ENCODE results near the gene M6PR.
A peak's percentile ranks its signal among the peaks of the same experiment; 100 is the strongest.

The M6PR gene

GRCh38 chr12:8899830-8900229 lies 49.6 kb downstream of the M6PR start:
- Histone ChIP-seq H3K4me1 (ENCODE audit: insufficient read depth, low read length, poor library complexity, severe bottlenecking) (peaks cover 4% of the 10 kb centered on the region), H3K4me2 (ENCODE audit: low read depth, low read length, poor library complexity, severe bottlenecking) (no peak overlapping the region), H4K20me1 (ENCODE audit: insufficient read depth, low read length, poor library complexity, severe bottlenecking) (no peaks in the 10 kb centered on the region), H3K9ac (ENCODE audit: low read depth, low read length, poor library complexity, severe bottlenecking) (no peak overlapping the region), H3K27me3 (ENCODE audit: insufficient read depth, low read length, poor library complexity, severe bottlenecking) (no peaks in the 10 kb centered on the region), H3K9me3 (ENCODE audit: insufficient read depth, low read depth, low read length) (no peaks in the 10 kb centered on the region), H3K79me2 (ENCODE audit: insufficient read depth, low read length) (no peaks in the 10 kb centered on the region), H3K9me2 (replicated peaks; ENCODE audit: low read depth, low read length) (no peaks in the 10 kb centered on the region), H3K36me3 (ENCODE audit: insufficient read depth, low read length) (no peaks in the 10 kb centered on the region), H3K4me3 (ENCODE audit: low read length, poor library complexity, severe bottlenecking) (no peak overlapping the region), H3F3A (ENCODE audit: low read depth) (no peaks in the 10 kb centered on the region), H2AFZ (ENCODE audit: low read length) (no peak overlapping the region)
- TF ChIP-seq EZH2phosphoT487 (IDR thresholded peaks at IDR 0.05; ENCODE audit: borderline replicate concordance), result no peak
- TF ChIP-seq CTCF (conservative IDR thresholded peaks at IDR 0.05; ENCODE audit: low read length), result no peak

- no peaks in the 10 kb centered on the region for H3F3A ChIP-seq (ENCODE audit: low read depth)
- no peak overlapping the region for H3K9ac ChIP-seq (ENCODE audit: low read depth, low read length, poor library complexity, severe bottlenecking)
- no peak overlapping the region for H2AFZ ChIP-seq (ENCODE audit: low read length)
- no peaks in the 10 kb centered on the region for H3K36me3 ChIP-seq (ENCODE audit: insufficient read depth, low read length)
- TF ChIP-seq CTCF (conservative IDR thresholded peaks at IDR 0.05; ENCODE audit: low read length) (no peak), EZH2phosphoT487 (IDR thresholded peaks at IDR 0.05; ENCODE audit: borderline replicate concordance) (no peak)
- H3K4me3 ChIP-seq (ENCODE audit: low read length, poor library complexity, severe bottlenecking), result no peak overlapping the region
- H3K9me3 ChIP-seq (ENCODE audit: insufficient read depth, low read depth, low read length), result no peaks in the 10 kb centered on the region
- H3K79me2 ChIP-seq (ENCODE audit: insufficient read depth, low read length), result no peaks in the 10 kb centered on the region
- peaks cover 9% of the 10 kb centered on the region for H3K4me1 ChIP-seq (ENCODE audit: insufficient read depth, low read length, poor library complexity, severe bottlenecking)
- H3K27me3 ChIP-seq (ENCODE audit: insufficient read depth, low read length, poor library complexity, severe bottlenecking), result no peaks in the 10 kb centered on the region
- no peaks in the 10 kb centered on the region for H3K9me2 ChIP-seq (replicated peaks; ENCODE audit: low read depth, low read length)
- no peak overlapping the region for H3K4me2 ChIP-seq (ENCODE audit: low read depth, low read length, poor library complexity, severe bottlenecking)
- no peaks in the 10 kb centered on the region for H4K20me1 ChIP-seq (ENCODE audit: insufficient read depth, low read length, poor library complexity, severe bottlenecking)
These were observed 52.4 kb downstream of the M6PR start for GRCh38 chr12:8897081-8897480.

DNA sequence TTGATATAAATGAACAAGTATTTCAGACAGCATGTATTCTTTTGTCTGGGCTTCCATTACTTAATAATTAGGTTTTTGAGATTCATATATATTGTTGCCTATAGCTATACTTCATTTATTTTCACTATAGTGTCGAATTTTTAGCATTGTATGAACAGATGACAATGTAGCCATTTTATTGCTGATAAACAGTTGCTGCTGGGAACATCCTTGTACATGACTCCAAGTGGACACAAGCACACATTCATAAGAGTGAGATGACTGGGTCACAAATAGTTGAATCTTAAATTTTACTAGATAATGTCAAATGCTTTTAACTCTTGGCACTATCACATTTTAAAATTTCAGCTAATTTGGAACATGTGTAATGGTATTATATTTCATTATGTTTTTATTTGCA lies 54.5 kb downstream of the M6PR start:
- Histone ChIP-seq H4K20me1 (ENCODE audit: insufficient read depth, low read length, poor library complexity, severe bottlenecking) (no peaks in the 10 kb centered on the region), H3K9me2 (replicated peaks; ENCODE audit: low read depth, low read length) (no peaks in the 10 kb centered on the region), H3K4me1 (ENCODE audit: insufficient read depth, low read length, poor library complexity, severe bottlenecking) (peaks cover 9% of the 10 kb centered on the region), H3K4me3 (ENCODE audit: low read length, poor library complexity, severe bottlenecking) (no peak overlapping the region), H3K9ac (ENCODE audit: low read depth, low read length, poor library complexity, severe bottlenecking) (no peak overlapping the region), H3K36me3 (ENCODE audit: insufficient read depth, low read length) (no peaks in the 10 kb centered on the region), H3K79me2 (ENCODE audit: insufficient read depth, low read length) (no peaks in the 10 kb centered on the region), H3K9me3 (ENCODE audit: insufficient read depth, low read depth, low read length) (no peaks in the 10 kb centered on the region), H3F3A (ENCODE audit: low read depth) (no peaks in the 10 kb centered on the region), H3K27me3 (ENCODE audit: insufficient read depth, low read length, poor library complexity, severe bottlenecking) (no peaks in the 10 kb centered on the region), H2AFZ (ENCODE audit: low read length) (0 out of 2 replicates have a peak overlapping the region, but pooled peaks have one; percentile 49), H3K4me2 (ENCODE audit: low read depth, low read length, poor library complexity, severe bottlenecking) (no peak overlapping the region)
- TF ChIP-seq CTCF (conservative IDR thresholded peaks at IDR 0.05; ENCODE audit: low read length) (no peak), EZH2phosphoT487 (IDR thresholded peaks at IDR 0.05; ENCODE audit: borderline replicate concordance) (no peak)
